Measurements from ENCODE around the gene INTS1. TPM values are rescaled to one million over a fixed set of nuclear protein-coding genes. Genes with fewer than 3 reads are reported as not detected.

The INTS1 gene
- total and polyA plus RNA-seq, 4 experiments from 2014 or later = 6.0 to 137 (median 82.2) TPM

DNA sequence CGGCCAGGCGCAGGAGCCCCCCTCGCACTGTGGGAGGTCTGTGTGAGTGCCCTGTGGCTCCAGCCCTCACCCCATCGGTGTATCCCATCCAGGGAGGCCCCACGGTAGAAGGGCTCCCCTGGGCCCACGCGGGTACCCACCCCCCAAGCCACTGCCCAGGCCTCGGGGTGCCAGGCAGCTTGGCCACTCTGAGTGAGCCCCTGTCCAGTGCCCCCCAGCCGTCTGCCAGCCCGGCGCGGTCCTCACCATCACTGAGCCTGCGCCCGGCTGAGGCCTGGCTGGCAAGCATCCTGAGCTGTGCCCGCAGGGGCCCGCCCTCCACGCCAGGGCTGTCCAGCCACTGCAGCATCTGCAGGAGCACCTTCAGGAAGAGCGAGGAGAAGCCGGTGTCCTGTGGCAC is 25.7 kb downstream of the INTS1 start:
- H3K4me1 ChIP-seq (ENCODE audit: insufficient read depth, low read length) = peaks cover 14% of the 10 kb centered on the region
- intact Hi-C loops (cut with micrococcal nuclease) = no loop called here
- ChIA-PET CTCF (ENCODE audit: partially characterized antibody) (no interaction called here), POLR2A (ENCODE audit: partially characterized antibody) (interaction anchor here (1.1 kb wide), 1 partner anchor 16 kb away, joined by 3 read pairs; no protein-coding TSS in a partner anchor)
- H3K36me3 Mint-ChIP-seq = peaks cover 8 to 19% of the 10 kb centered on the region in 2 donors
- no peak overlapping the region for H3K27ac Mint-ChIP-seq
- no peak overlapping the region for H3K4me3 Mint-ChIP-seq
- H3K27ac ChIP-seq (ENCODE audit: low read depth, low read length) = no peak overlapping the region
- no peaks in the 10 kb centered on the region for H3K27me3 ChIP-seq (ENCODE audit: insufficient read depth, low read length)
- H3K4me3 ChIP-seq (ENCODE audit: low read length in 2 of 2) = no peak overlapping the region
- no peaks in the 10 kb centered on the region for H3K9me3 Mint-ChIP-seq
- peaks cover 3 to 18% (median 9%) of the 10 kb centered on the region in 4 donors for H3K4me1 Mint-ChIP-seq
- no peaks in the 10 kb centered on the region for H3K9me3 ChIP-seq (ENCODE audit: control insufficient read depth in 1 of 2, low read length in 2 of 2)
- H3K27me3 Mint-ChIP-seq = no peaks in the 10 kb centered on the region
- no peak for DNase-seq
- peaks cover 9% of the 10 kb centered on the region for H3K36me3 ChIP-seq (ENCODE audit: insufficient read depth, low read length)

DNA sequence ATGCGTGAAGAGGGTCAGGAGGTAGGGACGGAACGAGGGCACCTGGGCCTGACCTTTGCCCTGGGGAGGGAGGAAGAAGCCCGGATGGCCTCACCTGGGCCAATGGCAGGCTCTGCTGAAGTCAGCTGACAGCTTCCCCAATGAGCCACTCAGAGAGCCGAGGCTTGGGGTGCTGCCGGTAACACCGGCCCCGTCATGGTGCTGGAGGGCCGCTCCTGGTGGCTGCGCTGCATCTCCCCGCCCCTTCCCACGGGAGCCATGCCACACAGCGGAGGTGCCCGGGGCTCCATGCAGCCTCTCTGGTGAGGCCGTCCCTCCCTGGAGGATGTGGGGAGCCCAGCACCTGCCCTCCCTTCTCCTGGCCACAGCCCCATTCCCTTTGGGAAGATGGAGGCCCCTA is 27.3 kb downstream of the INTS1 start:
- H3K27ac ChIP-seq (ENCODE audit: low read depth, low read length) = no peak overlapping the region

DNA sequence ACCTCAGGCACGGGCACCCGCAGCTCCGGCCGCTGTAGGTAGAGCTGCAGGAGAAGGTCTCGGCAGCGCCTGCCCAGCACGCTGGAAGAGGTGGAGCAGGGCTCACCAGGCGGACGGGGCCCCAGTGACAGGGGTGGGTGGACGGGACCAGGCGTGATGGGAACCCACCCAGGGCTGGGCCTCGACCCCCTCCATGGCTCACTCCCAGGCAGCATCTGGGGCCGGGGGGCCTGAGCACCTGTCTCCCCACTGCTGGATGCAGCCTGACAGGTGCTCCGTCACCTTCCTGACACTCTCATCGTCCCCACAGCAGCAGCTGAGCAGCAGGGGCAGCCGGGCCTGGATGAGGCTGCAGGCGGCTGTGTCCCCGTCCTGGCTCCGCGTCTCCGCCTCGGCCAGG is 28.2 kb downstream of the INTS1 start:
- no peaks in the 10 kb centered on the region for H3K9me3 Mint-ChIP-seq
- no peak overlapping the region for H3K27ac Mint-ChIP-seq
- ChIA-PET POLR2A (ENCODE audit: partially characterized antibody) (interaction anchor here (2.0 kb wide), 1 partner anchor 11 kb away, joined by 5 read pairs; no protein-coding TSS in a partner anchor), CTCF (ENCODE audit: partially characterized antibody) (no interaction called here)
- no peak overlapping the region for H3K4me3 ChIP-seq (ENCODE audit: low read length in 2 of 2)
- no peaks in the 10 kb centered on the region for H3K27me3 Mint-ChIP-seq
- no peak overlapping the region for H3K27ac ChIP-seq (ENCODE audit: low read depth, low read length)
- no peaks in the 10 kb centered on the region for H3K9me3 ChIP-seq (ENCODE audit: control insufficient read depth in 1 of 2, low read length in 2 of 2)
- no peaks in the 10 kb centered on the region for H3K36me3 ChIP-seq (ENCODE audit: insufficient read depth, low read length)
- peaks cover 14% of the 10 kb centered on the region for H3K4me1 ChIP-seq (ENCODE audit: insufficient read depth, low read length)
- no peaks in the 10 kb centered on the region for H3K27me3 ChIP-seq (ENCODE audit: insufficient read depth, low read length)
- peaks cover 3 to 14% (median 10%) of the 10 kb centered on the region in 4 donors for H3K4me1 Mint-ChIP-seq
- H3K4me3 Mint-ChIP-seq = no peak overlapping the region
- DNase-seq = no peak
- intact Hi-C loops (cut with micrococcal nuclease) = loop anchor here (2.0 kb wide), 2 partner anchors 63 to 389 kb away; no protein-coding TSS in a partner anchor
- H3K36me3 Mint-ChIP-seq = peaks cover 3 to 12% of the 10 kb centered on the region in 2 donors

More for the DNA sequence above, 27.3 kb downstream of the INTS1 start:
- DNase-seq = no peak
- peaks cover 4 to 13% of the 10 kb centered on the region in 2 donors for H3K36me3 Mint-ChIP-seq
- no peaks in the 10 kb centered on the region for H3K9me3 Mint-ChIP-seq
- Histone ChIP-seq H3K36me3 (ENCODE audit: insufficient read depth, low read length) (no peaks in the 10 kb centered on the region), H3K27me3 (ENCODE audit: insufficient read depth, low read length) (no peaks in the 10 kb centered on the region), H3K4me3 (ENCODE audit: low read length in 2 of 2) (no peak overlapping the region), H3K9me3 (ENCODE audit: control insufficient read depth in 1 of 2, low read length in 2 of 2) (no peaks in the 10 kb centered on the region), H3K4me1 (ENCODE audit: insufficient read depth, low read length) (peaks cover 14% of the 10 kb centered on the region)
- ChIA-PET POLR2A (ENCODE audit: partially characterized antibody) (no interaction called here), CTCF (ENCODE audit: partially characterized antibody) (no interaction called here)
- no peak overlapping the region for H3K4me3 Mint-ChIP-seq
- no peaks in the 10 kb centered on the region for H3K27me3 Mint-ChIP-seq
- intact Hi-C loops (cut with micrococcal nuclease) = no loop called here
- peak overlapping the region in 1 of 7 donors; percentile 12 for H3K27ac Mint-ChIP-seq
- H3K4me1 Mint-ChIP-seq = peaks cover 3 to 14% (median 10%) of the 10 kb centered on the region in 4 donors

DNA sequence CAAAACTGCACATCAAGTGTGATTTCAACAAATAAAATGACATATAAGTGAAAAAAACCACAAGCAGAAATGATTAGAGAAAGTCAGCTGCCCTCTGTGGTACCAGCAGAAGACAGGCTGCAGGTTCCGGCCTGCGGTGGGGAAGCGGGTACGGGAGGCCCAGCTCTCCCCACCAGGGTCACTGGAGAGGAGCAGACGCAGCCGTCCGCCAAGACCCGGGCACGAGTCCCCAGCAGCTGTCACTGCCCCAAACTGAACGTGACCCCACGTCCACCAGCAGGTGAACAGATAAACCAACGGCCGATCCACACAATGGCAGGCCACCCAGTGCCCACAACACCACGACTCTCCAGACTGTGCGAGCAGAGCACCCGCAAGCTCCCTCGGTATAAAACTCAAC is 28.8 kb downstream of the INTS1 start:
- H3K9me3 ChIP-seq (ENCODE audit: control insufficient read depth in 1 of 2, low read length in 2 of 2) = no peaks in the 10 kb centered on the region
- H3K4me3 ChIP-seq (ENCODE audit: low read length in 2 of 2) = no peak overlapping the region
- POLR2A ChIA-PET (ENCODE audit: partially characterized antibody) = interaction anchor here (2.0 to 2.3 kb wide), 2 partner anchors 10 to 12 kb away, joined by 5 to 6 read pairs; no protein-coding TSS in a partner anchor
- intact Hi-C loops (cut with micrococcal nuclease) = loop anchor here (2.0 kb wide), 2 partner anchors 63 to 389 kb away; no protein-coding TSS in a partner anchor
- no peak overlapping the region for H3K4me3 Mint-ChIP-seq
- H3K4me1 Mint-ChIP-seq = peaks cover 3 to 14% (median 10%) of the 10 kb centered on the region in 4 donors
- no peak overlapping the region for H3K27ac ChIP-seq (ENCODE audit: low read depth, low read length)
- H3K9me3 Mint-ChIP-seq = no peaks in the 10 kb centered on the region
- H3K27ac Mint-ChIP-seq = peak overlapping the region in 1 of 7 donors; percentile 55
- peaks cover 3 to 12% of the 10 kb centered on the region in 2 donors for H3K36me3 Mint-ChIP-seq
- H3K4me1 ChIP-seq (ENCODE audit: insufficient read depth, low read length) = peaks cover 14% of the 10 kb centered on the region
- H3K27me3 ChIP-seq (ENCODE audit: insufficient read depth, low read length) = no peaks in the 10 kb centered on the region
- no peaks in the 10 kb centered on the region for H3K36me3 ChIP-seq (ENCODE audit: insufficient read depth, low read length)
- CTCF ChIA-PET (ENCODE audit: partially characterized antibody) = interaction anchor here (1.7 to 2.0 kb wide), 4 partner anchors 14 to 46 kb away, joined by 7 to 17 read pairs (median 12); no protein-coding TSS in a partner anchor
- no peak for DNase-seq
- H3K27me3 Mint-ChIP-seq = no peaks in the 10 kb centered on the region

DNA sequence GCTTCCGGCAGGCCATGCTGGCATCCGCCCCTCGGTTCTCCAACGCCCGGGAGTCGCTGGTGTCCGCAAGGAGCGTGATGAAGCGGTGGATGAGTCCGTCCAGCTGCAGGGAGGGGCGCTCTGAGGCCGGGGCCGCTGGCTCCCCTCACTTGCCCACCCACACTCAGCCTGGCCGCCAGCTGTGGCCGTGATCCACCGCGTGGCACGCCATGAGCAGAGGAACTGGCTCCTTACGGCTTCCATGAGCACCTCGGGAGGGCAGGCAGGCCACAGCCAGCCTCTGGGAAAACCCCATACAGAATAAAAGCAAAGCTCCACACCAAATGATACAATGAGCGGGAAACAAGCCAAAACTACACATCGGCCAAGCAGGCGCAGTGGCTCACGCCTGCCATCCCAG is 29.5 kb downstream of the INTS1 start:
- Histone ChIP-seq H3K4me3 (ENCODE audit: low read length in 2 of 2) (no peak overlapping the region), H3K27ac (ENCODE audit: low read depth, low read length) (no peak overlapping the region), H3K4me1 (ENCODE audit: insufficient read depth, low read length) (peaks cover 14% of the 10 kb centered on the region), H3K27me3 (ENCODE audit: insufficient read depth, low read length) (no peaks in the 10 kb centered on the region), H3K36me3 (ENCODE audit: insufficient read depth, low read length) (no peaks in the 10 kb centered on the region), H3K9me3 (ENCODE audit: control insufficient read depth in 1 of 2, low read length in 2 of 2) (no peaks in the 10 kb centered on the region)
- H3K27ac Mint-ChIP-seq = peak overlapping the region in 2 of 7 donors; percentile 55 to 61
- H3K4me1 Mint-ChIP-seq = peaks cover 3 to 14% (median 10%) of the 10 kb centered on the region in 4 donors
- H3K9me3 Mint-ChIP-seq = no peaks in the 10 kb centered on the region
- H3K36me3 Mint-ChIP-seq = peaks cover 3 to 10% of the 10 kb centered on the region in 2 donors
- H3K4me3 Mint-ChIP-seq = no peak overlapping the region
- ChIA-PET POLR2A (ENCODE audit: partially characterized antibody) (interaction anchor here (1.0 to 2.3 kb wide), 4 partner anchors 9 to 31 kb away, joined by 4 to 6 read pairs (median 5); no protein-coding TSS in a partner anchor), CTCF (ENCODE audit: partially characterized antibody) (interaction anchor here (0.5 to 2.0 kb wide), 23 partner anchors 9 to 1069 kb away, joined by 3 to 17 read pairs (median 4); no protein-coding TSS in a partner anchor)
- H3K27me3 Mint-ChIP-seq = no peaks in the 10 kb centered on the region
- DNase-seq = no peak
- intact Hi-C loops (cut with micrococcal nuclease) = loop anchor here (1.0 to 2.0 kb wide), 4 partner anchors 15 to 388 kb away; partner anchors contain the start of gene MICALL2

DNA sequence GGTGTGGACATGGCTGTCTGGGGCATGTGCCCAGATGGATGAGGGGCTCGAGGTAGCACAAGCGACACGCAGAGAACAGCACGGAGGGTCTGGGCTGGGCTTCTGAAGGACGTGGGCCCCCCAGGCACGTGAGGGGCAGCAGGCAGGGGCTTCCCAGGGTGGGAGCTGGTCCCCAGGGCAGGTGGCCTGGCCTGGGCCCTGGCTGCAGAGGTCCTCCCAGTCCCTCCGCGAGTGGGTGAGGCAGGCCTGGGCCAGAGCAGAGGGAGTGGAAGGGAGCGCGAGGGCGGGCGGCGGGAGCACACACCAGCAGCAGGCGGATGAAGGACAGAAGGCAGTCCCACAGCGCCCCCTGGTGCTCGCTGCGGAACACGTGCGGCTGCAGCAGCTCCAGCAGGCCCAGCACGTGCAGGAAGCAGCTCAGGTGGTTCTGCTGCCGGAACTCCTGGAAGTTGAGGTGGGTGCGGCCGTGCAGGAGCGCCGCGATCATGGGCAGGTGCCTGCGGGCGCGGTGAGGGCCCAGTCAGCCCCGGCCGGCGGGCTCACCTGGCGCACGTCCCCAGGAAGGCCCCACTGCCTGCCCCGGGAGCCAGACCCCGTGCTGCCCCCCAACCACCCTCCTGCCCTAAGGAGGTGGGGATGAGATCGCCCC is 30.2 kb downstream of the INTS1 start:
- Histone ChIP-seq H3K36me3 (ENCODE audit: insufficient read depth, low read length) (no peaks in the 10 kb centered on the region), H3K27ac (ENCODE audit: low read depth, low read length) (no peak overlapping the region), H3K9me3 (ENCODE audit: control insufficient read depth in 1 of 2, low read length in 2 of 2) (no peaks in the 10 kb centered on the region), H3K4me1 (ENCODE audit: insufficient read depth, low read length) (peaks cover 14% of the 10 kb centered on the region), H3K4me3 (ENCODE audit: low read length in 2 of 2) (no peak overlapping the region), H3K27me3 (ENCODE audit: insufficient read depth, low read length) (no peaks in the 10 kb centered on the region)
- H3K4me1 Mint-ChIP-seq = peaks cover 3 to 14% (median 10%) of the 10 kb centered on the region in 4 donors
- POLR2A ChIA-PET (ENCODE audit: partially characterized antibody) = interaction anchor here (0.7 to 2.3 kb wide), 6 partner anchors 9 to 41 kb away, joined by 3 to 6 read pairs (median 4); no protein-coding TSS in a partner anchor
- no peaks in the 10 kb centered on the region for H3K27me3 Mint-ChIP-seq
- CTCF ChIA-PET (ENCODE audit: partially characterized antibody) = interaction anchor here (0.5 to 2.0 kb wide), 24 partner anchors 9 to 1070 kb away, joined by 3 to 17 read pairs (median 4); no protein-coding TSS in a partner anchor
- intact Hi-C loops (cut with micrococcal nuclease) = loop anchor here (1.0 to 2.0 kb wide), 4 partner anchors 15 to 387 kb away; partner anchors contain the start of gene MICALL2
- H3K9me3 Mint-ChIP-seq = no peaks in the 10 kb centered on the region
- H3K36me3 Mint-ChIP-seq = peaks cover 3 to 10% of the 10 kb centered on the region in 2 donors
- H3K27ac Mint-ChIP-seq = peak overlapping the region in 2 of 7 donors; percentile 4 to 47
- H3K4me3 Mint-ChIP-seq = no peak overlapping the region
- DNase-seq = peak; percentile 85 to 88 (median 87)

DNA sequence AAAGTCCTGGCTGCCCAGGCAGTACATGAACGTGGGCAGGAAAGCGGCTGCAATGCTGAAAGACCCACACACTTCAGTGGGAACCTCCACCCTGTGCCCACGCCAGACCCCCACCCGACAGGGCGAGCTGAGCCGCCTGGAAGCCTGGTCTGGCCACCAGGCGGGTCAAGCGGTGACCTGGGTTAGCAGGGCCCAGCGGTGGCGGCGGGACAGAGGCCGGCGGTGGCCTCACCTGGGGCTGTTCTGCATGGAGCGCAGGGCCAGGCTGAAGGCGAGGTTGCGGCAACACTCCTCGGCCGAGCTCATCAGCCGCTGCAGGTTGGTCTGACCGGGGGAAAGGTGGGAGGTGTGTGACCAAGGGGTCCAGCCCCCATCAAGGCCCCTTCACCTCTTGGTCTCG is 33.3 kb downstream of the INTS1 start:
- Histone ChIP-seq H3K9me3 (ENCODE audit: control insufficient read depth in 1 of 2, low read length in 2 of 2) (no peaks in the 10 kb centered on the region), H3K27me3 (ENCODE audit: insufficient read depth, low read length) (no peaks in the 10 kb centered on the region), H3K27ac (ENCODE audit: low read depth, low read length) (no peak overlapping the region), H3K4me1 (ENCODE audit: insufficient read depth, low read length) (peaks cover 14% of the 10 kb centered on the region), H3K4me3 (ENCODE audit: low read length in 2 of 2) (no peak overlapping the region), H3K36me3 (ENCODE audit: insufficient read depth, low read length) (no peaks in the 10 kb centered on the region)
- DNase-seq = no peak
- Mint-ChIP-seq H3K27me3 (no peaks in the 10 kb centered on the region), H3K4me3 (no peak overlapping the region), H3K36me3 (peaks cover 3 to 8% of the 10 kb centered on the region in 2 donors), H3K27ac (no peak overlapping the region), H3K9me3 (peaks cover 0 to 2% (median 0%) of the 10 kb centered on the region in 8 donors), H3K4me1 (peaks cover 3 to 14% (median 10%) of the 10 kb centered on the region in 4 donors)
- ChIA-PET CTCF (ENCODE audit: partially characterized antibody) (no interaction called here), POLR2A (ENCODE audit: partially characterized antibody) (interaction anchor here (0.5 kb wide), 1 partner anchor 12 kb away, joined by 3 read pairs; no protein-coding TSS in a partner anchor)
- intact Hi-C loops (cut with micrococcal nuclease) = no loop called here
